ENCODE data around the gene SUSD6. TPM values are rescaled to one million over a fixed set of nuclear protein-coding genes. Genes with fewer than 3 reads are reported as not detected.
"Not testable (repeated sequence)": the region's sequence is repeated elsewhere in the genome, so short reads cannot be mapped to it uniquely, and the experiment has no call there.

The SUSD6 gene
- total RNA-seq, 3 donors from 2014 or later (not counting 1 experiment from before 2014, with no cell fraction given), result 119 to 144 (median 140) TPM

DNA sequence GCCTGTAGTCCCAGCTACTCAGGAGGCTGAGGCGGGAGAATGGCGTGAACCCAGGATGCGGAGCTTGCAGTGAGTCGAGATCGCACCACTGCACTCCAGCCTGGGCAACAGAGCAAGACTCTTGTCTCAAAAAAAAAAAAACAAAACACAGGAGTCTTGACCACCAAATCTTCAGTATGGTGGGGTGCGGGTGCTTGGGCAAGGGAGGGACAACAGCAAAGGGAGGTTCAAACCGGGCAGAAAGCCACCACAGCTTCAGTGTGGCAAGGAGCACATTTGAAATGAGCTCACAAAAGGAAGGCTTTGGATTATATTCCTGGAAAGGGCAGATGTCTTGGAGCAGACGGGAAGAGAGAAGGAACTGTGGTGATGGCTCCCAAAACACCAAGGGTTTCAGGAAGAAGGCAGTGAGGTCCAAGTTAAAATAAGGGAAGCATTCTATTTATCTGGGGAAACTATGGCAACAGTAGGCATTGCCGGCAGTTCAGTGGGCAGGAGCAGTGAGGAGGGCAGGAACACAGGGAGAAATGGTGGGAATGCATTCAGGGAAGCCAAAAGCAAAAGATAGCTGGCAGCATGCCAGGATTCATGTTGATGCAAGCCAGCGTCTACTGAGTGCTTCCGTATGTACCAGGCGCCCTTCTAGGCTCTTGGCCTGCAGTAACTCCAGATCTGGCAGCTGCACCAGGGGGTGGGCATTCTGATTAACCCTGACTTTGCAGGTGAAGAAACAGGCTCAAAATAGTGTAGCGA lies 104.5 kb downstream of the SUSD6 start:
- WGBS (ENCODE audit: insufficient coverage), result 79% methylated on average over 13 of the region's 13 CpGs
- ATAC-seq, result peak; percentile 45 to 63 (median 54)
- Histone ChIP-seq H3K27ac (ENCODE audit: low read length) (peak overlapping the region; percentile 93), H3K27me3 (ENCODE audit: control insufficient read depth, insufficient read depth, low read length) (no peaks in the 10 kb centered on the region), H3K9me3 (ENCODE audit: control insufficient read depth, insufficient read depth, low read length) (no peaks in the 10 kb centered on the region), H3K36me3 (ENCODE audit: control insufficient read depth, insufficient read depth, low read length) (peaks cover 22% of the 10 kb centered on the region), H3K4me3 (ENCODE audit: low read length) (no peak overlapping the region), H3K4me1 (ENCODE audit: control insufficient read depth, insufficient read depth, low read length) (peaks cover 72% of the 10 kb centered on the region)
- Mint-ChIP-seq H3K4me1 (peaks cover 56 to 78% of the 10 kb centered on the region in 2 donors), H3K36me3 (no peaks in the 10 kb centered on the region), H3K4me3 (peak overlapping the region; percentile 80), H3K27ac (peak overlapping the region; percentile 99 to 100), H3K9me3 (no peaks in the 10 kb centered on the region), H3K27me3 (ENCODE audit: low read depth in 2 of 2) (no peaks in the 10 kb centered on the region)
- intact Hi-C loops (cut with micrococcal nuclease), result loop anchor here (1.0 to 5.0 kb wide), 2 partner anchors 34 to 51 kb away; partner anchors contain the start of gene SRSF5
- TF ChIP-seq, protein P1, sequence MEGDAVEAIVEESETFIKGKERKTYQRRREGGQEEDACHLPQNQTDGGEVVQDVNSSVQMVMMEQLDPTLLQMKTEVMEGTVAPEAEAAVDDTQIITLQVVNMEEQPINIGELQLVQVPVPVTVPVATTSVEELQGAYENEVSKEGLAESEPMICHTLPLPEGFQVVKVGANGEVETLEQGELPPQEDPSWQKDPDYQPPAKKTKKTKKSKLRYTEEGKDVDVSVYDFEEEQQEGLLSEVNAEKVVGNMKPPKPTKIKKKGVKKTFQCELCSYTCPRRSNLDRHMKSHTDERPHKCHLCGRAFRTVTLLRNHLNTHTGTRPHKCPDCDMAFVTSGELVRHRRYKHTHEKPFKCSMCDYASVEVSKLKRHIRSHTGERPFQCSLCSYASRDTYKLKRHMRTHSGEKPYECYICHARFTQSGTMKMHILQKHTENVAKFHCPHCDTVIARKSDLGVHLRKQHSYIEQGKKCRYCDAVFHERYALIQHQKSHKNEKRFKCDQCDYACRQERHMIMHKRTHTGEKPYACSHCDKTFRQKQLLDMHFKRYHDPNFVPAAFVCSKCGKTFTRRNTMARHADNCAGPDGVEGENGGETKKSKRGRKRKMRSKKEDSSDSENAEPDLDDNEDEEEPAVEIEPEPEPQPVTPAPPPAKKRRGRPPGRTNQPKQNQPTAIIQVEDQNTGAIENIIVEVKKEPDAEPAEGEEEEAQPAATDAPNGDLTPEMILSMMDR (IDR thresholded peaks at IDR 0.05), result no peak
- peak in 1 of 2 donors; percentile 57 for DNase-seq

DNA sequence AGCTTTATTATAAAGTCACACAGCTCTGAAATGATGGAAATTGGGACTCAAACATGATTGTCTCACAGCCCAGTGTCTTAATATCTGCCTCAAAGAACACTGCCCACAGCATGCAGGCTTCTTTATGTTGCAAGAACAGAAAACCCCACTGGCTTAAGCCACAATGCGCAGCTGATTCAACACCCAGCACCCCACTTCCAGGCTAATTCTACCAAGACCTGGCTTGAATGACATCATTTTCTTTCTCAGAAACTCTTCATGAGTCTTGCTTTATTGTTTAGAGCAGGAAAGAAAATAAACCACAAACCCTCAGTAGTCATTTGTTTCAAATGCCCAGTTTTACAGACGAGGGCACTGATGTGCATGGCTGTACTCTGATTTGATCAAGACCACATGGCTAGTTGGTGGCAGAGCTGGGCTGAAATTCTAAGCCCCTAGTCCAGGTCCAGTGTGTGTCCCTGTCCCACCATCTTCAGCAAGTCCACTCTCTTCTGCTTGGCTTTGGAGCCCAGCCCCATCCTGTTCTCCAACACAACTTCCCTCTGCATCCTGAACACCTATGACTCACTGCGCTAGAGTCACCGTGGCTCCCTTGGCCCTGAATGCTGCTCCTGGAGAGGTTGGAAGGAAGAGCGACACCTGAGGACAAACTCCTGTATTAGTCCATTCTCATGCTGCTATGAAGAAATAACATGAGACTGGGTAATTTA lies 105.2 kb downstream of the SUSD6 start:
- no peaks in the 10 kb centered on the region for H3K36me3 Mint-ChIP-seq
- H3K4me3 Mint-ChIP-seq, result peak overlapping the region; percentile 80
- H3K27ac Mint-ChIP-seq, result peak overlapping the region; percentile 99 to 100
- DNase-seq, result peak; percentile 68 to 77
- ATAC-seq, result peak; percentile 81 to 92 (median 87)
- H3K27me3 Mint-ChIP-seq (ENCODE audit: low read depth in 2 of 2), result no peaks in the 10 kb centered on the region
- H3K27ac ChIP-seq (ENCODE audit: low read length), result peak overlapping the region; percentile 93
- no peaks in the 10 kb centered on the region for H3K27me3 ChIP-seq (ENCODE audit: control insufficient read depth, insufficient read depth, low read length)
- TF ChIP-seq, protein P1 (IDR thresholded peaks at IDR 0.05), result no peak
- no peaks in the 10 kb centered on the region for H3K9me3 Mint-ChIP-seq
- H3K4me1 ChIP-seq (ENCODE audit: control insufficient read depth, insufficient read depth, low read length), result peaks cover 65% of the 10 kb centered on the region
- peaks cover 16% of the 10 kb centered on the region for H3K36me3 ChIP-seq (ENCODE audit: control insufficient read depth, insufficient read depth, low read length)
- H3K9me3 ChIP-seq (ENCODE audit: control insufficient read depth, insufficient read depth, low read length), result no peaks in the 10 kb centered on the region
- peaks cover 56 to 71% of the 10 kb centered on the region in 2 donors for H3K4me1 Mint-ChIP-seq
- WGBS (ENCODE audit: insufficient coverage), result 45% methylated on average over 5 of the region's 5 CpGs
- intact Hi-C loops (cut with micrococcal nuclease), result loop anchor here (1.0 to 5.0 kb wide), 2 partner anchors 34 to 51 kb away; partner anchors contain the start of gene SRSF5
- no peak overlapping the region for H3K4me3 ChIP-seq (ENCODE audit: low read length)

DNA sequence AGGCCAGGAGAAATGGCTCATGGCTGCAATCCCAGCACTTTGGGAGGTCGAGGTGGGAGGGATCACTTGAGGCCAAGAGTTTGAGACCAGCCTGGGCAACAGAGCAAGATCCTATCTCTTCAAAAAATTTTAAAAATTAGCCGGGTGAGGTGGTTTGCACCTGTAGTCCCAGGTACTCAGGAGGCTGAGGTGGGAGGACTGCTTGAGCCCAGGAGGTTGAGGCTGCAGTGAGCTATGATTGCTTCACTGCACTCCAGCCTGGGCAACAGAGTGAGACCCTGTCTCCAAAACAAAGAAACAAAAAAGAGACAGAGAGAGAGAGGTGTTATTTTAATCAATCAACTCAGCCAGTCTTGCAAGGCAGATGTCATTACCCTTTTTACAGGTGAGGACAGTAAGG lies 107.2 kb downstream of the SUSD6 start:
- H3K4me1 Mint-ChIP-seq, result peaks cover 43 to 51% of the 10 kb centered on the region in 2 donors
- not testable (repeated sequence) for H3K36me3 Mint-ChIP-seq; H3K27ac ChIP-seq (ENCODE audit: low read length); H3K9me3 ChIP-seq (ENCODE audit: control insufficient read depth, insufficient read depth, low read length); H3K36me3 ChIP-seq (ENCODE audit: control insufficient read depth, insufficient read depth, low read length); H3K9me3 Mint-ChIP-seq; DNase-seq; H3K4me3 Mint-ChIP-seq; ATAC-seq; H3K27me3 ChIP-seq (ENCODE audit: control insufficient read depth, insufficient read depth, low read length); H3K4me3 ChIP-seq (ENCODE audit: low read length); H3K27me3 Mint-ChIP-seq (ENCODE audit: low read depth in 2 of 2)
- 95% methylated on average over 2 of the region's 2 CpGs for WGBS (ENCODE audit: insufficient coverage)
- intact Hi-C loops (cut with micrococcal nuclease), result loop anchor here (5.0 kb wide), 1 partner anchor 36 kb away; no protein-coding TSS in a partner anchor
- peaks cover 45% of the 10 kb centered on the region for H3K4me1 ChIP-seq (ENCODE audit: control insufficient read depth, insufficient read depth, low read length)
- peak overlapping the region; percentile 99 to 100 for H3K27ac Mint-ChIP-seq

DNA sequence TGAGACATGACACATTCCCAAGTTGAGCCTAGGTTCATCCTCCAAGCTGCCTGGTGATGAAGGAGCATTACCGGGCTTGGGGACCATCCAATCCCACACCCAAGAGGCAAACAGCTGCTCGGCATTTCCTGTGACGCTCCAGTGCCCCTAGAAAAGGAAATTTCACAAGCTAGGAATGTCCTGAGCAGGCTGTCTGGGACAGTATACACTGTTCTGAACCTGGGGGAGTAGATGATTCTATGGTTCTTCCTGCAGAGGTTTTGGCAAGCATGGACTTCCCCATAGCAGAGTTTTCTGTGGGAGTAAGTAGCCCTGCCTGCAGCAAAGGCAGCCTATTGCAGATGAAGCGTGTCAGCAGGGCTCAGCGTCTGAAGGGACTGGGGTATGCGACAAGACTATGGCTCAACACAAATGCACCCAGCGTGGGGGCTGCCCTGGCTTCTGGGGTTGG lies 108.1 kb downstream of the SUSD6 start:
- no peaks in the 10 kb centered on the region for H3K9me3 Mint-ChIP-seq
- DNase-seq (no peak), ATAC-seq (no peak)
- peaks cover 38% of the 10 kb centered on the region for H3K4me1 ChIP-seq (ENCODE audit: control insufficient read depth, insufficient read depth, low read length)
- H3K27ac ChIP-seq (ENCODE audit: low read length), result no peak overlapping the region
- H3K4me1 Mint-ChIP-seq, result peaks cover 34 to 44% of the 10 kb centered on the region in 2 donors
- H3K9me3 ChIP-seq (ENCODE audit: control insufficient read depth, insufficient read depth, low read length), result no peaks in the 10 kb centered on the region
- intact Hi-C loops (cut with micrococcal nuclease), result loop anchor here (5.0 kb wide), 1 partner anchor 37 kb away; no protein-coding TSS in a partner anchor
- no peaks in the 10 kb centered on the region for H3K27me3 Mint-ChIP-seq (ENCODE audit: low read depth in 2 of 2)
- H3K27me3 ChIP-seq (ENCODE audit: control insufficient read depth, insufficient read depth, low read length), result no peaks in the 10 kb centered on the region
- no peaks in the 10 kb centered on the region for H3K36me3 Mint-ChIP-seq
- H3K4me3 ChIP-seq (ENCODE audit: low read length), result no peak overlapping the region
- H3K27ac Mint-ChIP-seq, result peak overlapping the region; percentile 99 to 100
- H3K4me3 Mint-ChIP-seq, result no peak overlapping the region
- no peaks in the 10 kb centered on the region for H3K36me3 ChIP-seq (ENCODE audit: control insufficient read depth, insufficient read depth, low read length)
- 83% methylated on average over 7 of the region's 7 CpGs for WGBS (ENCODE audit: insufficient coverage)
- TF ChIP-seq, protein P1 (IDR thresholded peaks at IDR 0.05), result no peak
